HG03280 (cell line): ENCODE results near the gene HECA.
"Not testable (repeated sequence)": the region's sequence is repeated elsewhere in the genome, so short reads cannot be mapped to it uniquely, and the experiment has no call there.

Experiments used
- ATAC-seq: cut with Tn5 transposase; IDR thresholded peaks from one replicate; pipeline ENCODE4 v1.9.1; 2021; ENCODE audit warnings: mild to moderate bottlenecking, moderate library complexity; ENCODE audit not compliant: unreplicated experiment

The HECA gene

GRCh38 chr6:139134817-139135577 lies at the start of gene HECA:
Gene HECA (plus strand): TSS chr6:139135080. CDS start chr6:139135397, 317 bp downstream.
- ATAC-seq = peak; percentile 82

- ATAC-seq = no peak
These were observed 43.1 kb upstream of the HECA start for GRCh38 chr6:139091826-139092225.

- peak; percentile 84 for ATAC-seq
These were observed 34.9 kb upstream of the HECA start for GRCh38 chr6:139099984-139100383.

GRCh38 chr6:139107051-139107450 lies 27.8 kb upstream of the HECA start:
- no peak for ATAC-seq

- ATAC-seq = no peak
These were observed 26.5 kb upstream of the HECA start for GRCh38 chr6:139108378-139108777.

- no peak for ATAC-seq
These were observed 25.3 kb upstream of the HECA start for GRCh38 chr6:139109558-139109957.

GRCh38 chr6:139112146-139112545 lies 22.7 kb upstream of the HECA start:
- ATAC-seq = no peak

GRCh38 chr6:139112561-139112960 lies 22.3 kb upstream of the HECA start:
- ATAC-seq = no peak

- ATAC-seq = no peak
These were observed 20.1 kb upstream of the HECA start for GRCh38 chr6:139114746-139115145.

- no peak for ATAC-seq
These were observed 18.7 kb upstream of the HECA start for GRCh38 chr6:139115989-139116758.

- ATAC-seq = no peak
These were observed 17.1 kb upstream of the HECA start for GRCh38 chr6:139117734-139118133.

- no peak for ATAC-seq
These were observed 15.3 kb upstream of the HECA start for GRCh38 chr6:139119552-139119951.

- not testable (repeated sequence) for ATAC-seq
These were observed 12.1 kb upstream of the HECA start for GRCh38 chr6:139122823-139123222.

- peak; percentile 100 for ATAC-seq
These were observed 9.8 kb upstream of the HECA start for GRCh38 chr6:139124887-139125672.

GRCh38 chr6:139126255-139126654 lies 8.6 kb upstream of the HECA start:
- no peak for ATAC-seq

GRCh38 chr6:139126931-139127330 lies 7.9 kb upstream of the HECA start:
- ATAC-seq = no peak

- ATAC-seq = no peak
These were observed 5.6 kb upstream of the HECA start for GRCh38 chr6:139129284-139129683.

- ATAC-seq = no peak
These were observed 3.1 kb upstream of the HECA start for GRCh38 chr6:139131736-139132280.

- ATAC-seq = no peak
These were observed 1.4 kb upstream of the HECA start for GRCh38 chr6:139133262-139134063.

GRCh38 chr6:139134064-139134395 lies 850 bp upstream of the HECA start:
- ATAC-seq = no peak
